HG03521 (cell line): ENCODE data around the gene SGPL1.

ENCODE experiments used
- ATAC-seq: cut with Tn5 transposase; IDR thresholded peaks from one replicate; pipeline ENCODE4 v1.9.1; 2021; ENCODE audit warnings: mild to moderate bottlenecking, moderate library complexity; ENCODE audit not compliant: unreplicated experiment

The SGPL1 gene

GRCh38 chr10:70780370-70780760, 35.4 kb upstream of the SGPL1 start:
- no peak for ATAC-seq

GRCh38 chr10:70780772-70781171, 35.0 kb upstream of the SGPL1 start:
- no peak for ATAC-seq

- ATAC-seq, result no peak
Measured at GRCh38 chr10:70781461-70782051, 34.2 kb upstream of the SGPL1 start.

GRCh38 chr10:70782086-70782745, 33.5 kb upstream of the SGPL1 start:
- ATAC-seq, result no peak

- no peak for ATAC-seq
Measured at GRCh38 chr10:70782746-70783680, 32.7 kb upstream of the SGPL1 start.

GRCh38 chr10:70784016-70784415, 31.7 kb upstream of the SGPL1 start:
- no peak for ATAC-seq

GRCh38 chr10:70784471-70784870, 31.3 kb upstream of the SGPL1 start:
- no peak for ATAC-seq

- ATAC-seq, result no peak
Measured at GRCh38 chr10:70785190-70785589, 30.6 kb upstream of the SGPL1 start, which contains the start of gene TBATA. TSS of gene TBATA (minus strand) at chr10:70785377. CDS start at chr10:70783379, 1,998 bp downstream.

GRCh38 chr10:70786799-70787415, 28.8 kb upstream of the SGPL1 start:
- no peak for ATAC-seq

- ATAC-seq, result no peak
Measured at GRCh38 chr10:70791386-70792039, 24.2 kb upstream of the SGPL1 start.

GRCh38 chr10:70795613-70796012, 20.1 kb upstream of the SGPL1 start:
- no peak for ATAC-seq

- ATAC-seq, result no peak
Measured at GRCh38 chr10:70797840-70798239, 17.9 kb upstream of the SGPL1 start.

- ATAC-seq, result no peak
Measured at GRCh38 chr10:70799124-70799523, 16.6 kb upstream of the SGPL1 start.

- no peak for ATAC-seq
Measured at GRCh38 chr10:70801854-70802253, 13.9 kb upstream of the SGPL1 start.

GRCh38 chr10:70803775-70804420, 11.8 kb upstream of the SGPL1 start:
- no peak for ATAC-seq

GRCh38 chr10:70804421-70804808, 11.3 kb upstream of the SGPL1 start:
- ATAC-seq, result no peak

GRCh38 chr10:70805619-70806215, 10.0 kb upstream of the SGPL1 start:
- no peak for ATAC-seq

- no peak for ATAC-seq
Measured at GRCh38 chr10:70806841-70807240, 8.9 kb upstream of the SGPL1 start.

- no peak for ATAC-seq
Measured at GRCh38 chr10:70807556-70807955, 8.2 kb upstream of the SGPL1 start.
